ENCODE measurements around the gene NPHP4. TPM values are rescaled to one million over a fixed set of nuclear protein-coding genes. Genes with fewer than 3 reads are reported as not detected.

The NPHP4 gene
- total RNA-seq, 1 donor from 2014 or later: 3.2 TPM

DNA sequence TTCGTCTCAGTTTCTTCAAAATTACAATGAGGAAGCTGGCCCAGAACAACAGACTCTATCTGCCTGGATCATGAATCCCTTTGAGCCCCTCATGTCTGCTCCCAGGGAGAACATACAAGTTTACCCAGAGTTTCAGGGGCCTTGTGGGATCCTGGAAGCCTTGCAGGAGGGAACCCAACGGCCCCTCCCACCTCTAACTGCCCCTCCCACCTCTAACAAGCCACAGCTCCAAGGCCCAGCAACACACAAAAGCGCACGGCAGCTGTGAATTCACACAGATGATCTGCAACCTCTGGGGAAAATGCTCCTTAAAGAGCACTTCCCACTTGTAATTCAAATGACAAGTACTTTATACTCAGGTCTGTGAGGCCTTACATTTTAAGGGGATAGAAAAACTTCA is 113.3 kb downstream of the NPHP4 start:
- Histone ChIP-seq H3K4me3 (ENCODE audit: low read depth, low read length) (no peak overlapping the region), H3K36me3 (ENCODE audit: control insufficient read depth, insufficient read depth, low read length) (peaks cover 3% of the 10 kb centered on the region), H3K27me3 (ENCODE audit: control insufficient read depth, insufficient read depth, low read length) (no peaks in the 10 kb centered on the region)
- DNase-seq (ENCODE audit: low read depth) (no peak), FAIRE-seq (no peak)
- TF ChIP-seq, protein P1, sequence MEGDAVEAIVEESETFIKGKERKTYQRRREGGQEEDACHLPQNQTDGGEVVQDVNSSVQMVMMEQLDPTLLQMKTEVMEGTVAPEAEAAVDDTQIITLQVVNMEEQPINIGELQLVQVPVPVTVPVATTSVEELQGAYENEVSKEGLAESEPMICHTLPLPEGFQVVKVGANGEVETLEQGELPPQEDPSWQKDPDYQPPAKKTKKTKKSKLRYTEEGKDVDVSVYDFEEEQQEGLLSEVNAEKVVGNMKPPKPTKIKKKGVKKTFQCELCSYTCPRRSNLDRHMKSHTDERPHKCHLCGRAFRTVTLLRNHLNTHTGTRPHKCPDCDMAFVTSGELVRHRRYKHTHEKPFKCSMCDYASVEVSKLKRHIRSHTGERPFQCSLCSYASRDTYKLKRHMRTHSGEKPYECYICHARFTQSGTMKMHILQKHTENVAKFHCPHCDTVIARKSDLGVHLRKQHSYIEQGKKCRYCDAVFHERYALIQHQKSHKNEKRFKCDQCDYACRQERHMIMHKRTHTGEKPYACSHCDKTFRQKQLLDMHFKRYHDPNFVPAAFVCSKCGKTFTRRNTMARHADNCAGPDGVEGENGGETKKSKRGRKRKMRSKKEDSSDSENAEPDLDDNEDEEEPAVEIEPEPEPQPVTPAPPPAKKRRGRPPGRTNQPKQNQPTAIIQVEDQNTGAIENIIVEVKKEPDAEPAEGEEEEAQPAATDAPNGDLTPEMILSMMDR (IDR thresholded peaks at IDR 0.05; ENCODE audit: insufficient read depth, low read length, severe bottlenecking): no peak

DNA sequence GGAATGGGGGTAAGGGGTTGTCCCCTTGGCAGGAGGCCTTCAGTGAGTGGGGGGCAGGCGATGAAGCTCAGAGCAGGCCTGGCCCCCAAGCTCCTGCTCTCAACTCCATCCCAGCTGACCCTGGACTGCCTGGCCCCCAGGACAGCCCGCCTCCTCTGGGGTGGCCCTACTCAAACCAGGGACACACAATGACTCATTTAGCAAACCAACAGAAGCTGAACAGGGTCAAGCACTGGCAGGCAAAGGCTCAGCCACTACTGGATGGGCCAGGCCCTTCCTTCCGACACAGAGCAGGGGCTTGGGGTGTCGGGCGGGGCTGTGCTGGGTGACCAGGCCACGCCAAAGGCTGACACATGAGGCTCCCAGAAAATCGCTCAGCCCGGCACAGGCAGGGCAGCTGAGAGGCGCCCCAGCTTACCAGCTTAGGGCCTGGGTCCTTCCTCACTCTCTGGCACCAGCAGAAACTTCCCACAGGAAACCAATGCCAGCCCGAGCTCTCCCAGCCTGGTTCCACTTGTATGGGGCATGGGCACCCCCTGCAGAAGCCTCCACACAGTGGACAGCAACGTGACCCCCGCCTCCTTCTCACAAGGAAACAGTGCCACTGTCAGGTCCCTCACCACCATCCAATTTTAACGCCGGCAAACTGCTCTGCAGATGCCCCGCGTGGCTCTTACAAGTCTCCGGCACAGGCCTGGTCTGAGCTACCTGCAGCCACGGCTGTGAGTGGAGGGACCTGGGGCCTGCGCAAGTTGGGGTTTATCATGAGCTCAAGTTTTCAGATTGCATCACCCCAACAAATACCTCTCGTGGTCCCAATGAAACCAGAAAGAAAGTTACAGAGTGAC is 114.3 kb downstream of the NPHP4 start:
- DNase-seq (ENCODE audit: low read depth): no peak
- TF ChIP-seq, protein P1 (IDR thresholded peaks at IDR 0.05; ENCODE audit: insufficient read depth, low read length, severe bottlenecking): no peak
- H3K36me3 ChIP-seq (ENCODE audit: control insufficient read depth, insufficient read depth, low read length): peaks cover 3% of the 10 kb centered on the region
- H3K27me3 ChIP-seq (ENCODE audit: control insufficient read depth, insufficient read depth, low read length): no peaks in the 10 kb centered on the region
- FAIRE-seq: no peak
- H3K4me3 ChIP-seq (ENCODE audit: low read depth, low read length): no peak overlapping the region

DNA sequence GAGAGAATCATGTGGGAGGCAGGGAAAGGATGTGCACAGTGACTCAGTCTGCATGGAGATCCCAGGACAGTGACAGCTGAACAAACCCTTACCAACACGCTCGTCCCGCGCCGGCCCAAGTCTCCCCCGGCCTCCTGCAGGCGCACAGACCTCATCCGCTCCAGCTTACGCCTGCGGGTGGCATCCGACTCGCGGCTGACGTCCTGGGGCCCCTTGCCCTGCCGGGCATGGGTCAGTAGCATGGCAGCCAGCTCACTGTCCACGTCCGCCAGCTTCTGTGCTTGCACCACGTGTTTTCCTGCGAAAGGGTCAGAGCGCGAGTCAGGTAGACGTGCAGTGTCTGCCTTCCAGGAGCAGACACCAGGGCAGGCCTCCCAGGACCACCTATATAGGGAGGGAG is 115.2 kb downstream of the NPHP4 start:
- no peak for FAIRE-seq
- Histone ChIP-seq H3K36me3 (ENCODE audit: control insufficient read depth, insufficient read depth, low read length) (peaks cover 3% of the 10 kb centered on the region), H3K4me3 (ENCODE audit: low read depth, low read length) (no peak overlapping the region), H3K27me3 (ENCODE audit: control insufficient read depth, insufficient read depth, low read length) (no peaks in the 10 kb centered on the region)
- TF ChIP-seq, protein P1 (IDR thresholded peaks at IDR 0.05; ENCODE audit: insufficient read depth, low read length, severe bottlenecking): no peak
- no peak for DNase-seq (ENCODE audit: low read depth)

DNA sequence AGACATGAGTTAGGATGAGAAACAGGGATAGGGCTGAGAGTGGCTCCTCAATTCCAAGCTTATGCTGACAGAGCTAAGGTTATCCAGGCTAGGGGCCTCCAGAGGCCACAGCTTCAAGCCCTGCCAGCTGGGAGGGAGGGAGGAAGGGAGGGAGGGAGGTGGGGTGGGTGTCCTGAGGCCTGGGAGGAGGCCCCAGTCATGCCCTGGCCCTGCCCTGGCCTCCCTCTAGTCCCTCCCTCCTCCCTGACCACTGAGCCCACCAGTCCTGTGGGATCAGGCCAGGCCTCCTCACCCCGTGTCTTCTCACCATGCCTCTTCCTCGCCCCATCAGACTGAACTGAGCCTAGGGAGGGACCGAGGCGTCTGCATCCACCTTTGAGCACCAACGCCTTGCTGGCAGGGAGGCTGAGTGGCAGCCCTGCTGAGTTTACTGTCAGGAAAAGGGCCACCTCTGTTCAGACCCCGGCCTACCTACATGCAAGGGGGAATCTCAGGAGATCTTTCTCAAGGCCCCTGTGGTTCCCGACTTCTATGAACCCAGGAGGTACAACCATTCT is 116.1 kb downstream of the NPHP4 start:
- no peaks in the 10 kb centered on the region for H3K27me3 ChIP-seq (ENCODE audit: control insufficient read depth, insufficient read depth, low read length)
- no peak for DNase-seq (ENCODE audit: low read depth)
- H3K36me3 ChIP-seq (ENCODE audit: control insufficient read depth, insufficient read depth, low read length): peaks cover 5% of the 10 kb centered on the region
- TF ChIP-seq, protein P1 (IDR thresholded peaks at IDR 0.05; ENCODE audit: insufficient read depth, low read length, severe bottlenecking): no peak
- no peak overlapping the region for H3K4me3 ChIP-seq (ENCODE audit: low read depth, low read length)
- no peak for FAIRE-seq

DNA sequence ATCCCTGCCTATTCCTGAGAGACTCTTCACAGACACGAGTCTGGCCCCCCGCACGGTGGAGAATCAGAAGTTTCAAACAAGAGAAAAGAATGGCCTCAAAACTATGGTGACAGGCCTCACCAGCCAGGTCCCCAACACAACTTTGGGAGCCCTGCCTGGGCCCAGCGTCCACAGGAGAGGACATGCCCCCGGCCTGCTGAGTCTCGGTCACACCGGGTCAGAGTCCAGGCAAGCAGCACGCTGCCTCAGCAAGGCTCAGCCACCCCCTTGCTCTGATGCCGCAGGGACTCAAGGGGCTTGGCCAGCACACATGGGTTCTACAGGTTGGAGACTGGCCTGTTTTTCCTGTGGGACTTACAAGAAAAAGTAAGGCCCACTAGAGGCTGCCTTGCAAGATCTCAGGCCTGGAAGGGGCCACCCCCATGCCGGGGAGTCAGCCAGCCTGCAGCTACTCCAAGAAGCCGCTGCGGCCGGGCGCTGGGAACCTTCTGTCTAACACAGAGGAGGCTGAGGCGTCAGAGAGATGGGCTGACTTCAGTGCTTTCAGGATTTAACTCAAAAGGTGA is 116.8 kb downstream of the NPHP4 start:
- TF ChIP-seq, protein P1 (IDR thresholded peaks at IDR 0.05; ENCODE audit: insufficient read depth, low read length, severe bottlenecking): no peak
- H3K27me3 ChIP-seq (ENCODE audit: control insufficient read depth, insufficient read depth, low read length): no peaks in the 10 kb centered on the region
- FAIRE-seq: no peak
- DNase-seq (ENCODE audit: low read depth): no peak
- H3K4me3 ChIP-seq (ENCODE audit: low read depth, low read length): no peak overlapping the region
- H3K36me3 ChIP-seq (ENCODE audit: control insufficient read depth, insufficient read depth, low read length): peaks cover 5% of the 10 kb centered on the region
